GM11168 (cell line): ENCODE measurements around the gene ZG16.

Experiments
- in situ Hi-C: fragments of 300-500 bp; cut with MboI; formaldehyde crosslinking; loops from one replicate; pipeline ENCODE4 v1.12.0; 2022; ENCODE audit warnings: low sequenced_read_pairs; ENCODE audit not compliant: unreplicated experiment

The ZG16 gene

DNA sequence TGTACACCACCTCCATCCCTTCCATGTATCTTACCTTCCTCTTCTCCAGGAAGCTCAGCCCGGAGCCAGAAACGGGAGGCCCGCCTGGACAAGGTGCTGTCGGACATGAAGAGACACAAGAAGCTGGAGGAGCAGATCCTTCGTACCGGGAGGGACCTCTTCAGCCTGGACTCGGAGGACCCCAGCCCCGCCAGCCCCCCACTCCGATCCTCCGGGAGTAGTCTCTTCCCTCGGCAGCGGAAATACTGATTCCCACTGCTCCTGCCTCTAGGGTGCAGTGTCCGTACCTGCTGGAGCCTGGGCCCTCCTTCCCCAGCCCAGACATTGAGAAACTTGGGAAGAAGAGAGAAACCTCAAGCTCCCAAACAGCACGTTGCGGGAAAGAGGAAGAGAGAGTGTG, 41.5 kb downstream of the ZG16 start:
- in situ Hi-C loops = no loop called here

DNA sequence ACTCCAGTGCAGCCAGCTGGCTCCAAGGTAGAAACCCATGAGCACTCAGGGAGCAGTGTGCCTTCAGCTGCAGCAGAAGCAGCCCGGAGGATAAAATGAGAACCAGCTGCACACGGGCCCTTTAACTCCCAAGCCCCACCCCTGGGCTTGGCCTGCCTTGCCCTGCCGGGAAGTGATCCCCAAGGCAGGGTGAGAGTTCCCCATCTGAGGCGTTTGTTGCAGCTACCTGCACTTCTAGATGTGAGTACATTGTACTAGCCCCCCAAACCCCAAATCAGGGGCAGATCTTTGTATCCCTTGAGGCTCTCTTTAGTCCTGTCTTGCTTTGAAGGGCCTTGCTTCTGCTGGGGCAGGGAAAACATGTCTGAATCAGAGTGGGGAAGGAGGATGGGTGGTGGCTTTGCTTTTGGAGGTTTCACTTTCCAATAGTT, 42.2 kb downstream of the ZG16 start, which contains the start of gene MVP:
MVP (plus strand) TSS at position 192 of the 431 bp plus-strand sequence. CDS start 10,088 bp downstream, outside the sequence.
- in situ Hi-C loops = no loop called here

DNA sequence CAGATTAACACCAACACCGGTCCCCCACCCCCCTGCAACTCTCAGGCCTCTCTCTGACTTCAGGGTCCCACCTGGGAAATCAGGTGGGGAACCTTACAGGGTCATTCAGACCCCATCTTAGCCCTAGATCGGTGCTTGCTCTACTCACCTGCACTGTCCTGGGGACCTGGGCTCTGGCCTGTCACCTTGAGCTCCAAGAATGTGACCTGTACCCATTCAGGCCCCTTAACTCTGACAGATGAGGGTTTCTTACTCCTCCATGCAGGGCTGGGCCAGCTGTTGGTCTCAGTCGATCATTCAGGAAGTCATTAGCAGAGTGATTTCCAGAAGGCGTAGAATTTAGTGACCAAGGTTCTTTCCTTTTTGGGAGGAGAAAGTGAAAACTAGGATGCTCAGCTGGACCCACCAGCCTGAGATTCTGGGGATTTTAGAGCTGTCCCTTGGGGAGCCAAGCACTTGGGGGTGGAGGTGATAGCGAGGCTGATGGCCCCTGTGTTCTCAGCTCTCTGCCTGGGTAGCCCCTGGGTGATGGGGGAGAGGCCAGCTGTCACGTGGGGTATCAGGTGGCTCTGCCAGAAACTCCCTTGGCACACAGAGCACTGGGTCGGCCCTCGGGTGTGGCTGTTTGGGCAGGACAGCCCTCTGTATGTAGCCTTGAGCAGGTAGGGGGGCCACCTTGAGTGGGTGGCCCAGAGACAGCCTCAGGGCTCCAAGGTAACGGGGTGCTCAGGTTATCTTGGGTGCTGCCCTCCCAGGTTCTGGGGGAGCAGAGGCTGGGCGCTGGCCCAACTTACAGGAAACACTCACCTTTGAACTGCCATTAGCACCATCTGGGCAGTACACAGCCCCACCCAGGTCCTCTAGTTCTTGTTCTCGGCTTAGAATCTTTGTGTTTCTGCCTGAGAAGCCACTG, 42.9 kb downstream of the ZG16 start:
- in situ Hi-C loops = no loop called here

DNA sequence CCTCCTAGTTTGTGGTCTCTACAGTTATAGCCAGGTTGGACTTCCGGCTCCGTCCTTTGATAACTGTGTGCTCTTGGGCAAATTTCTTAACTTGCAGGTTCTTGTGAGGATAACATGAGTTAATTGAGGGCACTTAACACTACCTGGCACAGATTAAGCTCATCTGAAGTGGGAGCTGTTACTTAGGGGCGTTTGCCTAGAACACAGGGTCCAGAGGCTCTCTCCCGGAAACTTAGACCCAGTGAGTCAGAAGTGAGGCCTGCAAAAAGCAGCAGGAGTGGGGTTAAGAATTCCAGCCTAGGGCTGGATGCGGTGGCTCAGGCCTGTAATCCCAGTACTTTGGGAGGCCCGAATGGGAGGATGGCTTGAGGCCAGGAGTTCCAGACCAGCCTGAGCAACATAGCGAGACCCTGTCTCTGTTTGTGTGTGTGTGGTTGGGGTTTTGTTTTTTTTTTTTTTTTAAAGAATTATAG, 43.6 kb downstream of the ZG16 start:
- in situ Hi-C loops = no loop called here

DNA sequence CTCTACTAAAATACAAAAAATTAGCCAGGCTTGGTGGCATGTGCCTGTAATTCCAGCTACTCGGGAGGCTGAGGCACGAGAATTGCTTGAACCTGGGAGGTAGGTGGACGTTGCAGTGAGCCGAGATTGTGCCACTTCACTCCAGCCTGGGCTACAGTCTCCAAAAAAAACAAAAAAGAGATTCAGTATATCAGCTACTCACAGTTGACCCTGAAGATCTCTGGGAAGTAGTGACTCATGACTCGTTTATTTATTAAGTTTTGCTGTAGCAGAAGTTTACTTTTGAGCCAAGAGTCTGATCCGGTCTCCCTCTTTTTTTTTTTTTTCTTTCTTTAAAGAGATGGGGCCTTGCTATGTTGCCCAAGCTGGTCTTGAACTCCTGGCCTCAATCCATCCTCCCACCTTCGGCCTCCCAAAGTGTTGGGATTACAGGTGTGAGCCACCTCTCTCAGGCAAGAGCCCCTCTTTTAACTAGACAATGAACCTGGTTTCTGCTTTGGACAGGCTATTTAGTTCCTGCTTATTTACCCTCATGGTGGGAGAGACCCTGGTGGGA, 46.6 kb downstream of the ZG16 start:
- in situ Hi-C loops = no loop called here

DNA sequence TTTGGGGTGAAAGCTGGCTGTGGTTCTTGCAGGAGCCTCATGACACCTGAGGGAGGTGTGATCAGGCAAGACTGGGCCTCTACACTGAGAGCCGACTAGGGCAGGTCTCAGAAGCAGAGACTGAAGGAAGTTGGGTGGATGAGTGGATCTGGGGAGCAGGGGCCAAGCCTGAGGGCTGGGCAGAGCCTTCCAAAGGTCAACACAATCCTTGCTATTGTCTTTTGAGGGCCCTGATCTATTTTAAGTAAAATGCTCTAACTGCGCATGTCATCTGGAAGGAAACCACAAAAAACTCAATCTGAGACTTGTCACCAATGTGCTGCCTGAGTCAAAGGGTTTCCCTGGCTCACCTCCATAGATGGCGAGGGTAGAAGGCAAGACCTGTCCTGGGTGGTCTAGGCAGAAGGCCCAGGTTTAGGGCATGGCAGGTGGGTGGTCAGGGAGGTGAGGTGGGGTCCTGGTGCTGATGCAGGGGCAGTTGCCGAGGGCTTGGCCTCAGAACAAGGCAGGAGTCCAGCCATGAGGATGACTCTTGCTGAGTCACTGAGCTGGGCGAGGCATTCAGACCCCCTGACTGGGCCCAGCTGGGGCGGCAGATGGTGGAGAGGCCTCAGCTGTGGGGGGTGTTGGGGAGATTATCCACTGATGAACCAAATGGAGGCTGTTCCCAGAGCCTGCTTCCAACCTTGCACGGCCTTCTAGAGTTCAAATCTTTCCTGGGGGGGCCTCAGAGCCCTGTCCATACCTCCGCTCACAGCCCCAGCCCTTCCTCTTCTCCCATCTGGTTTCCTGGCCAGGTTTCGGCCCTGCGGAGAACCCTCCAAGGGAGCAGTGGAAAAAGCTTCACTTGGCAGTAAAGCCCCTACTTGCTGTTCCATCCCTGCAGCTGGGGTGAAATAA, 47.3 kb downstream of the ZG16 start:
- in situ Hi-C loops = no loop called here

DNA sequence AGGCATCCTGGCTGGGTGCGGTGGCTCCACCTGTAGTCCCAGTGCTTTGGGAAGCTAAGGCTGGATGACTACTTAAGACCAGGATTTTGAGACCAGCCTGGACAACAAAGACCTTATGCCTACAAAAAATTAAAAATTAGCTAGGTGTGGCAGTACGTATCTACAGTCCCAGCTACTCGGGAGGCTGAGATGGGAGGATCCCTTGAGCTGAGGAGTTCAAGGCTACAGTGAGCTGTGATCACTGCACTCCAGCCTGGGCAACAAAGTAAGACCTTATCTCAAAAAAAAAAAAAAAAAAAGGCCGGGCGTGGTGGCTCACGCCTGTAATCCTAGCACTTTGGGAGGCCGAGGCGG, 48.3 kb downstream of the ZG16 start:
- in situ Hi-C loops = no loop called here

DNA sequence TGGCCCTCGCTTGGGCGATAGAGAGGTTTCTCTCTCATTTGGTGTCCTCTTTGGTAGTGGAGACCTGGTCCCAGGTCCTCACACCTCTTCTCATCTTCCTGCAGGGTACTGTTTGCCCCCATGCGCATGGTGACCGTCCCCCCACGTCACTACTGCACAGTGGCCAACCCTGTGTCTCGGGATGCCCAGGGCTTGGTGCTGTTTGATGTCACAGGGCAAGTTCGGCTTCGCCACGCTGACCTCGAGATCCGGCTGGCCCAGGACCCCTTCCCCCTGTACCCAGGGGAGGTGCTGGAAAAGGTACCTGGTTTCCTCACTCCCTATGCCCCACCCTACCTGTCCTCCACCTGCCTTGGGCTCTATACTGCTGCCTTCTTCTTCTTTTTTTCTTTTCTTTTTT, 52.7 kb downstream of the ZG16 start:
- in situ Hi-C loops = no loop called here

DNA sequence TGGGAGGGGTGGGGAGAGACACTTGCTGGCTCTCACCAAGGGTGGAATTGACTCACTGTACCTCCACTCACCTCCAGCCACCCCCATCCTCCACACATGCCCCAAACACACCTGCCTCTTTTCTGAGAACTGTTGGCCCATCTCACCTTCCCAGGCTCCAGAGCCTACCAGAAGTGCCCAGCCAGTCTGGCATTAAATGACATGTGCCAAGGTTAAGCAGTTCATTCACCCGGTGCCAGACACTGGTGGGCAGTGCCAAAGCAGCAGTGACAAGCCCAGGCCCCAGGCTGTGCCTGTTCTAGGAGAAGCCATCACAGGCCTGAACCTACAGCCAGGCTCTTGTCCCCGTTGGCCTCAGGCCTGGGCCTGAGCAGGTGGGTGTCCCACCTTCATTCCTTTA, 53.4 kb downstream of the ZG16 start:
- in situ Hi-C loops = no loop called here
